ENCODE data around the gene RADIL. TPM values are rescaled to one million over a fixed set of nuclear protein-coding genes. Genes with fewer than 3 reads are reported as not detected.
A peak's percentile ranks its signal among the peaks of the same experiment; 100 is the strongest.
"Not testable (repeated sequence)": the region's sequence is repeated elsewhere in the genome, so short reads cannot be mapped to it uniquely, and the experiment has no call there.

The RADIL gene
- total RNA-seq, 3 donors from 2014 or later = 0.08 to 0.32 (median 0.23) TPM

DNA sequence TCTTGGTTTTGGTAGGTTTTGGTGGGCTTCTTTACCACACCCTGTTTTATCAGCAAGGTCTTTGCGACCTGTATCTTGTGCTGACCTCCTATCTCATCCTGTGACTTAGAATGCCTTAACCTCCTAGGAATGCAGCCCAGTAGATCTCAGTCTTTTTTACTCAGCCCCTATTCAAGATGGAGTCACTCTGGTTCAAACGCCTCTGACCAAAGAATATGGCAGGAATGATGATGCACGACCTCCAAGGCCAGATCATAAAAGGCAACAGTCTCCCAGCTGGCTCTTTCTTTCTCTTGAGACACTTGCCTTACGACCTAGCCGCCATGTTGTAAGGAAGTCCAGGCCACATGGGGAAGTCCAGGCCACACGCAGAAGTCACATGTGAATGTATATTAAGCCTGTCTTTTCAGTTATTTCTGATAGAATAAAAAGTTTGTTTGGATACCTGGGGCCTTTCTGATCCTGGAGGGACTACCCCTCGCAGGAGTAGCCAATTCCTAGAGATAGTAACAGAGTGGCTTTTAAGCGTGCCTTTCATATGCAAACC, 10.5 kb upstream of the RADIL start:
- H3K4me3 Mint-ChIP-seq = no peak overlapping the region
- ATAC-seq (no peak), DNase-seq (no peak)
- no peaks in the 10 kb centered on the region for H3K4me1 Mint-ChIP-seq (ENCODE audit: low read depth)
- peaks cover 9% of the 10 kb centered on the region for H3K9me3 Mint-ChIP-seq
- H3K36me3 Mint-ChIP-seq (ENCODE audit: insufficient read depth) = no peaks in the 10 kb centered on the region
- H3K27me3 Mint-ChIP-seq (ENCODE audit: low read depth) = peaks cover 11% of the 10 kb centered on the region

DNA sequence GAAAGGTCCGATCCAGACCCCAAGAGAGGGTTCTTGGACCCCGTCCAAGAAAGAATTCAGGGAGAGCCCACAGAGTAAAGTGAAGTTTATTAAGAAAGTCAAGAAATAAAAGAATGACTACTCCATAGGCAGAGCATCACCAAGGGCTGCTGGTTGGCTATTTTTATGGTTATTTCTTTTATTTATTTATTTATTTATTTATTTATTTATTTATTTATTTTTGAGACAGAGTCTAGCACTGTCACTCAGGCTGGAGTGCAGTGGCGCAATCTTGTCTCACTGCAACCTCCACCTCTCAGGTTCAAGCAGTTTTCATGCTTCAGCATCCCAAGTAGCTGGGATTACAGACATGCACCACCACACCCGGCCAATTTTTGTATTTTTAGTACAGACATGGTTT, 9.7 kb upstream of the RADIL start:
- not testable (repeated sequence) for H3K36me3 Mint-ChIP-seq (ENCODE audit: insufficient read depth)

DNA sequence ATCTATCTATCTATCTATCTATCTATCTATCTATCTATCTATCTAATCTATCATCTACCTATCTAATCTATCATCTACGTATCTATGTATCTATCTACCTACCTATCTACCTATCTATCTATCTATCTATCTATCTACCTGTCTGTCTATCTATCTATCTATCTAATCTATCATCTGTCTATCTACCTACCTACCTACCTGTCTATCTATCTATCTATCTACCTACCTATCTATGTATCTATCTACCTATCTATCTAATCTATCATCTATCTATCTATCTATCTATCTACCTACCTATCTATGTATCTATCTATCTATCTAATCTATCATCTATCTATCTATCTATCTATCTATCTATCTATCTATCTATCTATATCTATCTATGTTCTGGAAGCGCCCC, 8.0 kb upstream of the RADIL start:
- not testable (repeated sequence) for H3K9me3 Mint-ChIP-seq; DNase-seq; ATAC-seq; H3K36me3 Mint-ChIP-seq (ENCODE audit: insufficient read depth); H3K4me3 Mint-ChIP-seq; H3K4me1 Mint-ChIP-seq (ENCODE audit: low read depth)
- peaks cover 14% of the 10 kb centered on the region for H3K27me3 Mint-ChIP-seq (ENCODE audit: low read depth)

More for the DNA sequence above, 9.7 kb upstream of the RADIL start:
- not testable (repeated sequence) for ATAC-seq; H3K9me3 Mint-ChIP-seq; H3K4me1 Mint-ChIP-seq (ENCODE audit: low read depth); H3K4me3 Mint-ChIP-seq; DNase-seq
- H3K27me3 Mint-ChIP-seq (ENCODE audit: low read depth) = peaks cover 11% of the 10 kb centered on the region

DNA sequence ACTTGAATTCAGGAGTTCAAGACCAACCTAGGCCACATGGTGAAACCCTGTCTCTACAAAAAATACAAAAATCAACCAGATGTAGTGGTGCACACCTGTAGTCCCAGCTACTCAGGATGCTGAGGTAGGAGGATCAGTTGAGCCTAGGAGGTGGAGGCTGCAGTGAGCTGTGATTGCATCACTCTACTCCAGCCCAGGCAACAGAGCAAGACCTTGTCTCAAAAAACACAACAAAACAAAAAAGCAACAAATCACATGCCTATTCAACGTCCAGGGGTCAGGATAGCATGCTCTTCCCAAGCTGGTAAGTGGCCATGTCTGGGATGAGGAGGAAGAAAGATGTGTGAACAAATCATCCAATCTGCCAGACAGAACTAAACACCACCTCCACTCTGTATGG, 6.2 kb upstream of the RADIL start:
- Mint-ChIP-seq H3K27me3 (ENCODE audit: low read depth) (peaks cover 17% of the 10 kb centered on the region), H3K4me1 (ENCODE audit: low read depth) (no peaks in the 10 kb centered on the region), H3K9me3 (peaks cover 9% of the 10 kb centered on the region), H3K4me3 (no peak overlapping the region), H3K36me3 (ENCODE audit: insufficient read depth) (no peaks in the 10 kb centered on the region)
- DNase-seq (no peak), ATAC-seq (no peak)

DNA sequence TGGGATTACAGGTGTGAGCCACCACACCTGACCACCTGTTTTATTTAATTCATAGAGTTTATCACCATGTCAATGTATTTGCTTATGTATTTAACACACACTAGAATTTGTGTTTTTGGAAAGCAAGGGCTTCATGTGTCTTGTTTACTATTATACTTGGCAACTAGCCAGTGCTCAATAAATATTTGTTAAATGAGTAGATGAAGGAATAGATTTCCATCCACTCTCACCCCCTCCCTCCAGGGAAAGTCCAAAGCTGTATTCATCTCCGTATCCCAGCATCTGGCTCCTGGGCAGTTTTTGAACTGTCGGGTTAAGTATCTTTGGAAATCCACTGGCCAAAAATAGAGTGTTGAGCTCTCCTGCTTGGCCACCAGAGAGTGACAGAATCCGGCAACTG, 4.6 kb upstream of the RADIL start:
- H3K27me3 Mint-ChIP-seq (ENCODE audit: low read depth) = peaks cover 24% of the 10 kb centered on the region
- ATAC-seq = no peak
- H3K36me3 Mint-ChIP-seq (ENCODE audit: insufficient read depth) = no peaks in the 10 kb centered on the region

DNA sequence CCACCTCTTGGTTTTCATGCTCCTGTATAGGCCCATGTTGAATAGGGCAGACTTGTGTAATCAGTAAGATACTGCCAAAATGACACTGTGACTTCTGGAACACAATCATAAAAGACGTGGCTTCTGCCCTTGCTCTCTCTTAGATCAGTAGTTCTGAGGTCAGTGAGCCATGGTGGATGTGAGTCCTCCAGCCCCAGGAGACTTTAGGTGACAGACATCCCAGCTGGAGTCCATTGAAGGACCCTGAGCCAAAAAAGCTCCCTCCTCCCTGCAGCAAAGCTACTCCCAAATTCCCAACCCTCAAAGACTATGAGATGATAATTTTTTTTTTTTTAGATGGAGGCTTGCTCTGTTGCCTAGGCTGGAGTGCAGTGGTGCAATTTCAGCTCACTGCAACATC, 3.2 kb upstream of the RADIL start:
- no peaks in the 10 kb centered on the region for H3K36me3 Mint-ChIP-seq (ENCODE audit: insufficient read depth)
- no peak overlapping the region for H3K4me3 Mint-ChIP-seq
- peaks cover 37% of the 10 kb centered on the region for H3K27me3 Mint-ChIP-seq (ENCODE audit: low read depth)
- H3K4me1 Mint-ChIP-seq (ENCODE audit: low read depth) = peaks cover 12% of the 10 kb centered on the region
- ATAC-seq = no peak
- no peaks in the 10 kb centered on the region for H3K9me3 Mint-ChIP-seq
- DNase-seq = no peak

More for the DNA sequence above, 4.6 kb upstream of the RADIL start:
- no peaks in the 10 kb centered on the region for H3K4me1 Mint-ChIP-seq (ENCODE audit: low read depth)
- no peaks in the 10 kb centered on the region for H3K9me3 Mint-ChIP-seq
- no peak overlapping the region for H3K4me3 Mint-ChIP-seq
- no peak for DNase-seq

DNA sequence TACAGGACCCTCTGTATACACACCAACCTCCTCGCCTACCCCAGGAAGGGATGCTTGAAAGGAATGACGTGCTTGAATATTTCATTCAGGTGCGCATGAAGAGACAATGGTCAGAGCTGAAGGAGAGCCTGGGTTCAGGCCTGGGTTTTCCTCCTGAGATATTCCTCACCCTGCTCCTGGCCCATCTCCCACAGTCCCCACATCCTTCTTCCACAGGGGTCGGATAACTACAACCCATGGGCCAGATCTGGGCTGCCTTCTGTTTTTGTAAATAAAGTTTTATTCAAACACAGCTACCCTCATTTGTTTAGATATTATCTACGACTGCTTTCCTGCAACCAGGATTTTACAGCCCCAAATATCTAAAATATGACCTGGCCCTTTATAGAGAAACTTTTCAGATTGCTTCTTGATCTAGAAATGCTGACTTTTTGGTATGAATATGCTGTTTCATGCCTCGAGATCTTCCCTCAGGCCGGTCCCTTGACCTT, 1.8 kb upstream of the RADIL start:
- no peak for ATAC-seq

DNA sequence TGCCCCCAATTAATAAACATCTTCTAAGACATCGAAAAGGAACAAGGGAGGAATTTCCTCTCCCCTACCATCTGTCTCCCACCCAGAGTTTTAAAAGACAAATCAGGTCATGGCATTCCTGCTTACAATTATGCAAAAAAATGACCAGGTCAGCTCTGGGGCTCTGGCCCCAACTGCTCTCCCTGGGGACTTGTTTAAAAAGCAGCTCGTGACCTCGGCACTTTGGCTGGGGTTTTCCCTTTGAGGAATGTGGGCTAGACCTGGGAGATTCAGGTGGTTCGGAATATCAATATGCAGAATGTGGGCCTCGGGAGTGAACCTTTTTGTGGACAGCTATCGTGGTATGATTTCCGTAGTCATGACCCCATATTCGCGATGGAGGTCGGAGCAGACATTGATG, 648 bp upstream of the RADIL start:
- H3K4me3 Mint-ChIP-seq = no peak overlapping the region
- no peak for DNase-seq
- peaks cover 12% of the 10 kb centered on the region for H3K4me1 Mint-ChIP-seq (ENCODE audit: low read depth)
- no peaks in the 10 kb centered on the region for H3K9me3 Mint-ChIP-seq
- H3K36me3 Mint-ChIP-seq (ENCODE audit: insufficient read depth) = no peaks in the 10 kb centered on the region
- ATAC-seq = no peak
- peaks cover 40% of the 10 kb centered on the region for H3K27me3 Mint-ChIP-seq (ENCODE audit: low read depth)

More for the DNA sequence above, 1.8 kb upstream of the RADIL start:
- no peak for DNase-seq
- H3K27me3 Mint-ChIP-seq (ENCODE audit: low read depth) = peaks cover 40% of the 10 kb centered on the region
- no peaks in the 10 kb centered on the region for H3K36me3 Mint-ChIP-seq (ENCODE audit: insufficient read depth)
- H3K4me1 Mint-ChIP-seq (ENCODE audit: low read depth) = peaks cover 12% of the 10 kb centered on the region
- H3K9me3 Mint-ChIP-seq = no peaks in the 10 kb centered on the region
- H3K4me3 Mint-ChIP-seq = no peak overlapping the region

DNA sequence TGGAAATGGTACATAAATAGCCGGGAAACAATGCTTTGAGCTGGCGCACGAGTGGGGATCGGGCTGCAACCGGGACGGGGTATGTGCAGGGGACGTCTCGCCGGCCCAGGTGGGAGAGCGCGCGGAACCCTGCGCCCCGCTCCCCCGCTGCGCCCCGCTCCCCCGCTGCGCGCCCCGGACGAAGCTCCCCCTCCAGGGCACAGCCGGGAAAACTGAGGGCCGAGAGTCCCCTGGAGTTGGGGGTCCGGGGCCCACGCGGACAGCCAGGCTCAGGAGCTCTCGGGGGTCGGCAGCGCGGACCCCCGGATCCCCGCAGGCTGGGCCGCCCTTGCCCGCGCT, 514 bp downstream of the RADIL start:
- DNase-seq (no peak), ATAC-seq (peak; percentile 7 to 15)
- H3K36me3 Mint-ChIP-seq (ENCODE audit: insufficient read depth) = no peaks in the 10 kb centered on the region
- peaks cover 38% of the 10 kb centered on the region for H3K27me3 Mint-ChIP-seq (ENCODE audit: low read depth)
- peaks cover 12% of the 10 kb centered on the region for H3K4me1 Mint-ChIP-seq (ENCODE audit: low read depth)
- no peaks in the 10 kb centered on the region for H3K9me3 Mint-ChIP-seq
- H3K4me3 Mint-ChIP-seq = peak overlapping the region; percentile 65

DNA sequence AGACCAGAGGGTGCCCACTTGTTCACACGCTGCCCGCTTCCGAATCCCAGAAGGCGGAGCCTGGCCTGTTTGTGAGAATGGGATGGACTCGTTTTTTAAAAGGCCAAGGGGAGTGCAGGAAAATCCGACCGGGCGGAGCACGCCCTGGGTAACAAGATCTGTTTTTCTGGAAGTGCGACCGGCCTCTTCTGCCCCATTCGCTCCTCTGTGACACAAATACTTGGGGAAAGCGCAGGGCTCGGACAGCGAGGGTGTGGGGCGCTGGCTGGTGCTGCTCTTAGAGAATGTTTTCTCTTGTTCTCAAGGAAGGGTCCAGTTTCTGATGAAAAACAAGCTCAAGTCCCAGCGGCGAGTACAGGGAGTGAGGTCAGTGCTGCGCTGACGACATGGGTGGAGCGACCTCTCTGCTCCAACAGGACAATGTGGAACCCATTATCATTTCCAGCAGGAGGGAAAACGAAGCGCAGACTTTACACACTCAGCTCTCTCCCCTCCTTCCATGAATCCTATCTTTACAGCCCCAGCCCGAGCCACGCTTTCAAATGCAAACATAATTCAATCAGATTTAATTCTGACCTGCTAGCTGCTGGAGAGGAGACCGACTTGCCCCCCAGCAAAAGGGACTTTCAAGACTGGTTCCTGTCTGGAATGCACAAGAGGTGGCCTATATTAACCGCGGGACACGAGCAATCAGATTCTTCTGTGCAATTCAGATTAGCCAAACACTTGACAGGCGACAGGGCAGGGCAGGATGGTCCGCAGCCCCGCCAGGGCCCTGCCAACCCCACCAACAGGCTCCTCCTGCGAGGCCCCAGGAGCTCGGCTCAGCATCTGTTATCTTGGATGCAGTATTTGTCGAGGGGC, 1.1 kb downstream of the RADIL start:
- ATAC-seq (peak in 1 of 2 donors; percentile 5), DNase-seq (no peak)
- Mint-ChIP-seq H3K36me3 (ENCODE audit: insufficient read depth) (no peaks in the 10 kb centered on the region), H3K4me3 (peak overlapping the region; percentile 65), H3K9me3 (no peaks in the 10 kb centered on the region), H3K27me3 (ENCODE audit: low read depth) (peaks cover 36% of the 10 kb centered on the region), H3K4me1 (ENCODE audit: low read depth) (peaks cover 12% of the 10 kb centered on the region)

DNA sequence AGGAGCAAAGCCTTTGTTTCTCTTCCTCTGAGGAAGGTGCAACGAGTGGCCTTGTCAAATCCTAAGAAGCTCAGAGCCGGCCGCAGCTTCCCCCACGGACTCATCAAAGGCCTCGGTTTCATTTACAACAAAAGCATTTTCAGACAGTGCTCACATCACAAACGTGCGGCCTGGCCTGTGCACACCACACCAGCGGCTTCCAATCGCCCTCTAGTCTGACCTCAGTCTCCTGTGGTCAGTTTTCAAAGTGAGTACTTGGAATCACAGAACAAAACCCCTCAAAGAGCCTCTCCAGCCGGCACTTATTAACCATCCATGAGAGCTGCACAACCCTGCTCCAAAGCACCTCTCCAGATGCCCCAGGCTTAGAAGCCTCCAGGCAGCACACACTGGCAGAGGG, 3.3 kb downstream of the RADIL start:
- ATAC-seq (no peak), DNase-seq (no peak)
- Mint-ChIP-seq H3K36me3 (ENCODE audit: insufficient read depth) (no peaks in the 10 kb centered on the region), H3K4me3 (no peak overlapping the region), H3K27me3 (ENCODE audit: low read depth) (peaks cover 27% of the 10 kb centered on the region), H3K4me1 (ENCODE audit: low read depth) (peaks cover 12% of the 10 kb centered on the region), H3K9me3 (no peaks in the 10 kb centered on the region)

DNA sequence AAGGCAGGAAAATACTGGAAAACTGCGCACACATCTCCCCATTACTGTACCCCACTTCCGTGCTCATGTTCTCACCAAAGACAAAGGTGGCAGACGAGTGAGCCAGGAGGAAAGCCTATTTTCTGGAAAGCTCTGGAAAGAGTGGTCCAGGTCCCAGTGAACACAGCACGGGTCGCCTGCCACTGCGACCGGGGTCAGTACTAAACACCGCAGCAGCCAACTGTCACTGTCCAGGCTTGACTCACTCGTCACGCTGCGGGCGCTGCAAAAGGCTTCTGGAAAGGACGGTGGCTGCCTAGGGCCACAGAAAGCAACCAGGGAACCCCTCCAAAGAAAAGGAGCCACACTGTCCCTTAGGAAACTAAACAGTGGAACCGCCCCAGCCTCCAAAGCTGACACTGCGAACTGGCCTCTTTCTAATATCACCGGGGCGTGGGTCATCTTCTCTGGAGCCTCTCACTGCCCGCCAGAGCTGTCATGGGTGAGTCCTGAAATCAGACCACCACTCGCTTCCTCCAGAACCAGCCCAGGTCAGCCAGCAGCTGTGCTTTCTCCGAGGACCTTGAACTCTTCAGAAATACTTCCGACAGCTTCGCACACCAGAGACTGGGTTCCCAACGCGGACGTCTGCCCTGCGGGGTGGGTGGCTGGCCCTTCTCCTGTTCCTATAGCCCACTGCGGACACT, 4.0 kb downstream of the RADIL start:
- no peak for ATAC-seq
- Mint-ChIP-seq H3K4me1 (ENCODE audit: low read depth) (peaks cover 12% of the 10 kb centered on the region), H3K9me3 (no peaks in the 10 kb centered on the region), H3K27me3 (ENCODE audit: low read depth) (peaks cover 26% of the 10 kb centered on the region), H3K36me3 (ENCODE audit: insufficient read depth) (no peaks in the 10 kb centered on the region), H3K4me3 (no peak overlapping the region)
- DNase-seq = no peak

DNA sequence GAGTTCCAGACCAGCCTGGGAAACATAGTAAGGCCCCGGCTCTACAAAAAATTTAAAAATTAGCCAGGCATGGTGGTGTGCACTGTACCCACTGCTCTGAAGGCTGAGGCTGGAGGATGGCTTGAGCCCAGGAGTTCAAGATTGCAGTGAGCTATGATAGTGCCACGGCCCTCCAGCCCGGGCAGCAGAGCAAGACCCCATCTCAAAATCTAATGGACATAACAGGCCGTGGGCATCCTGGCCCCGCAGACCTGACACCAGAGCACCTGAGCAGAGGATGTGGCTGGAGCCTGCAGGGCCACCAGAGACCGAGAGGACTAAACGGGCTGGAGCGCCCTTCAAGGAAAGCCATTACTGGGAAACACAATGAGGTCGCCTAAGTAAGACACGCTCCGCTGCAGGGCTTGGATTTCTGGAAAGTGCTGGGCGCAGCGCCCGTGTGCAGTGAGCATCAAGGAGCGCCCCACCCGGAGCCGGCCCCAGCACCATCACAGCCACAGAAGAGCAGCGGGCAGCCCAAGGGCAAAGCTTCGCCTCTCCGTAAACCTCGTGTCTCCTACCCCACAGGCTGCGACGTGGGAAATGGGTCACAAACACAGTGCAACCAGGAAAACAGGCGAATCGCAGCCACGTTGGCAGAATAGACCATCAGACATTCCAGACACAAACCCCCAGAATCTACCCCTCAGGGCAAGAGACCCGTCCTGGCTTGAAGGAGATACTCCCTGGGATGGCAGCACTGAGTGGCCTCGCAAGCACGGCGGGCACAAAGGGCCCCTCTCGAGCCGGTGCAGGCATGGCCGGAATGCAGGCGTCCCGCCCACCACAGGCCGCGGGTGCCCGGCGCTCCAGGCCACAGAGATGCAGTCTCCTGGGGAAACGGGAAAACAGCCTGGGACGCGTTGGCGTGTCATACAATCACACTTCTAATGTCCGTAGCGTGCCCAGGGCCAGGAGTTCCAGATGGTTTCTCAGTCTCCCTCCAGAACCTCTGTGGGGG, 4.9 kb downstream of the RADIL start:
- Mint-ChIP-seq H3K27me3 (ENCODE audit: low read depth) (peaks cover 19% of the 10 kb centered on the region), H3K36me3 (ENCODE audit: insufficient read depth) (no peaks in the 10 kb centered on the region), H3K4me1 (ENCODE audit: low read depth) (peaks cover 12% of the 10 kb centered on the region), H3K9me3 (no peaks in the 10 kb centered on the region), H3K4me3 (no peak overlapping the region)
- no peak for ATAC-seq
- no peak for DNase-seq

DNA sequence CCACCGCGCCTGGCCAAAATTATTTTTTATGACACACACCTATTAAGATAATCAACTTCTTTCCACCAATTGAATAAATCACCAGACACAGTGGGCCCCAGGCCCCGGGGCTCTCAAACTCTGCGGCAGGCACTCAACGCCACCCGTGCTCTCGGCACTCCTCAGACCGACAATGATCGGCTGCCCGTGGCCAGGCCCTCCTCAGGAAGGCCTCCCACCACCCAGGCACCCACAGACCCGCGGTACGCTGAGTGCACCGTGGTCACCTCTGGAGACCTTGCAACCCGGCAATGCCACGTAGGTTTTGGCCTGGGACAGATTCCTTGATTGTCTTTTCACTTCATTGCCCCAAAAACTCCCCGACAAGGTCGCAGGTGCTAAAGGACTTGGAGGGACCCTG, 6.9 kb downstream of the RADIL start:
- Mint-ChIP-seq H3K9me3 (no peaks in the 10 kb centered on the region), H3K27me3 (ENCODE audit: low read depth) (peaks cover 18% of the 10 kb centered on the region), H3K4me3 (no peak overlapping the region), H3K36me3 (ENCODE audit: insufficient read depth) (no peaks in the 10 kb centered on the region), H3K4me1 (ENCODE audit: low read depth) (no peaks in the 10 kb centered on the region)
- ATAC-seq (no peak), DNase-seq (no peak)
